ENCODE data around the gene PSG4. TPM values are rescaled to one million over a fixed set of nuclear protein-coding genes. Genes with fewer than 3 reads are reported as not detected.
"Not testable (repeated sequence)": the region's sequence is repeated elsewhere in the genome, so short reads cannot be mapped to it uniquely, and the experiment has no call there.

The PSG4 gene
- polyA plus RNA-seq, 4 donors: 0.09 to 0.15 TPM; not detected in 2

- not testable (repeated sequence) for DNase-seq (ENCODE audit: low read depth in 4 of 4, low spot score in 3 of 4)
Measured at GRCh38 chr19:43198686-43199419, 6.6 kb downstream of the PSG4 start.

- DNase-seq (ENCODE audit: low read depth in 4 of 4, low spot score in 3 of 4): not testable (repeated sequence)
Measured at GRCh38 chr19:43197666-43198397, 7.6 kb downstream of the PSG4 start.

GRCh38 chr19:43194397-43194796, 11.0 kb downstream of the PSG4 start:
- DNase-seq (ENCODE audit: low read depth in 4 of 4, low spot score in 3 of 4): not testable (repeated sequence)

- DNase-seq (ENCODE audit: low read depth in 4 of 4, low spot score in 3 of 4): not testable (repeated sequence)
Measured at GRCh38 chr19:43192381-43193155, 12.9 kb downstream of the PSG4 start.

- not testable (repeated sequence) for DNase-seq (ENCODE audit: low read depth in 4 of 4, low spot score in 3 of 4)
Measured at GRCh38 chr19:43188092-43188491, 17.3 kb downstream of the PSG4 start.

- DNase-seq (ENCODE audit: low read depth in 4 of 4, low spot score in 3 of 4): not testable (repeated sequence)
Measured at GRCh38 chr19:43186311-43186935, 19.0 kb downstream of the PSG4 start, which contains the start of gene PSG5. Gene PSG5, minus strand, starts transcription at chr19:43186536. Its CDS starts 131 bp downstream, at chr19:43186405.

GRCh38 chr19:43181869-43182771, 23.3 kb downstream of the PSG4 start:
- DNase-seq (ENCODE audit: low read depth in 4 of 4, low spot score in 3 of 4): not testable (repeated sequence)

- not testable (repeated sequence) for DNase-seq (ENCODE audit: low read depth in 4 of 4, low spot score in 3 of 4)
Measured at GRCh38 chr19:43179569-43180147, 25.8 kb downstream of the PSG4 start.

GRCh38 chr19:43178577-43178976, 26.9 kb downstream of the PSG4 start:
- not testable (repeated sequence) for DNase-seq (ENCODE audit: low read depth in 4 of 4, low spot score in 3 of 4)

- not testable (repeated sequence) for DNase-seq (ENCODE audit: low read depth in 4 of 4, low spot score in 3 of 4)
Measured at GRCh38 chr19:43165906-43166305, 39.5 kb downstream of the PSG4 start.

- not testable (repeated sequence) for DNase-seq (ENCODE audit: low read depth in 4 of 4, low spot score in 3 of 4)
Measured at GRCh38 chr19:43163135-43163534, 42.3 kb downstream of the PSG4 start.

GRCh38 chr19:43162261-43162660, 43.2 kb downstream of the PSG4 start:
- DNase-seq (ENCODE audit: low read depth in 4 of 4, low spot score in 3 of 4): not testable (repeated sequence)

- DNase-seq (ENCODE audit: low read depth in 4 of 4, low spot score in 3 of 4): no peak
Measured at GRCh38 chr19:43152214-43152613, 53.2 kb downstream of the PSG4 start.

GRCh38 chr19:43149788-43150187, 55.6 kb downstream of the PSG4 start:
- not testable (repeated sequence) for DNase-seq (ENCODE audit: low read depth in 4 of 4, low spot score in 3 of 4)

- DNase-seq (ENCODE audit: low read depth in 4 of 4, low spot score in 3 of 4): no peak
Measured at GRCh38 chr19:43148233-43148632, 57.2 kb downstream of the PSG4 start.
